HG03575 (cell line): Measurements from ENCODE around the gene TMEM170B.

Experiments used
- ATAC-seq: cut with Tn5 transposase; IDR thresholded peaks from one replicate; pipeline ENCODE4 v1.9.1; 2021; ENCODE audit not compliant: unreplicated experiment, insufficient number of reproducible peaks, low FRiP score; ENCODE audit errors: extremely low read depth

TMEM170B gene

DNA sequence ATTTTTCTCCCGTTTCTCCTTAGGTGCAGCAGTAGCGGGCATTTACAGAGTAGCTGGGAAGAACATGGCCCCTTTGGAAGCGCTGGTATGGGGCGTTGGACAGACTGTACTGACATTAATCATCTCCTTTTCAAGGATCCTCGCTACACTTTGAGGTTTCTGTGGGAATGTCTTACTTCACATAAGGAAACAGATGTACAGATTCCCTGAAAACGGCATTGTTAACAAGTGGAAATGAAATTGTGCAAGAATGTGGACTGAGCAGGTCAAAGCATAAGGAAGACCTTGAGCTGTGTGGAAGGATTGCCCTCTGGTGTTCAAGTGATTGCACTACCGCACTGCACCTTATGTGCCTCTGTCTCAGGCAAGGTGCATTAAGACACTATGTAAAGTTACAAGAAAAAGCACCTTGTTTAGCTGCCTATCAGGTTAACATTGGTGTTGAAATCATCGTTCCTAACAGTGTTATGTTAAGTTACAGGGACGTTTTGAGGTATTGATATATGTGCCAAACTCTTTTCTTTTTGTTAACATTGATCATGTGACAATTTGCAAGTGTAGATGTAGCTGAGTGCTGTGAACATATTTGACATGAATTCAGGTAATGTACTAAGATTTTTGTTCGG lies 38.0 kb downstream of the TMEM170B start:
- no peak for ATAC-seq

DNA sequence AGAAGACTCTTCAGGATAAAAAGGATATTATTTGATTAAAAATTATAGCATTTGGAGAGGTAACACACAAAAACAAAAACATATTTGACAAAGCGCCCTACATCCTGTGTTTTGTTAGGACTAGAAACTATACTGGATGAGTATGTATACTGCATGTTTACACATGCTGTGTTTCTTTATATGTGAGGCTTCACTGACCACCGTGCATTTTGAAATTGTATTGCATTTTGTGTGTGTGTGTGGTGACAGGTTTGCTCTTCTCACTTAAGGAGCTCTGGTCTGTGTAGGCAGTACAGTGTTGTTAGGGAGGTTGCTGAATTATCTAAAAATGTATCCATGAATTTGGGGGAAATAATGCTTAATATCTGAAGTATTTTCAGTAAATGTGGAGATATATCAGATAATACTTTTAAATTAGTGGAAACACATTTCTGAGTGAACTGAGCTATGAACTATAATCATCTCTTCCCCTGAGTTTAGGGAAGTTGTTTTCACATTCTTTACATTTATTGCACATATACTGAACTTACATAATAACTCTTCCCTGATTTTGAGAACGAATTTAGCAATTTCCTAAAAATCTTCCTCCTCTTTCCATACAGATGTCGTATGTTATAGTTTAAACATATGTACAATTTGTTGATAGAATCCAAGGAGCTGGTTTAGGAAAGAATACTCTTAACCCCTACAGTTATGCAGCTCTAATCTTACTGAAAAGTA lies 43.3 kb downstream of the TMEM170B start:
- no peak for ATAC-seq

DNA sequence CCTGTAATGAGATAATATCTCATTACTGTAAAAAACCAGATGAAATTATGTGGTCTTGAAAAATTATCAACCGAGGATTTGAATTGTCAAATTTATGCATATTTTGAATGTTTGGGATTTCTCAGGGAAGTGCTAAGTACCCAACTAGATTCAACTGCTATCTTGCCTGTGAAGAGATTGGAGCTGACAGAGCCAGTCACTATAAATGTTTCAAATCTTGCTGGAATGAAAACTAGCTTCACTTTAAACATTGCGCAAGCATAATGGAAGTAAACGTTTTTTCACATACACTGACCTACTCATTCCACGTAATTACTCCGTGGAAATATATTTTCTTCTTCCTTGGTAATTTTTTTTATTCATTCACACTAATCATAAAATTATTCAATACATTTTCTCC lies 46.7 kb downstream of the TMEM170B start:
- ATAC-seq: no peak

DNA sequence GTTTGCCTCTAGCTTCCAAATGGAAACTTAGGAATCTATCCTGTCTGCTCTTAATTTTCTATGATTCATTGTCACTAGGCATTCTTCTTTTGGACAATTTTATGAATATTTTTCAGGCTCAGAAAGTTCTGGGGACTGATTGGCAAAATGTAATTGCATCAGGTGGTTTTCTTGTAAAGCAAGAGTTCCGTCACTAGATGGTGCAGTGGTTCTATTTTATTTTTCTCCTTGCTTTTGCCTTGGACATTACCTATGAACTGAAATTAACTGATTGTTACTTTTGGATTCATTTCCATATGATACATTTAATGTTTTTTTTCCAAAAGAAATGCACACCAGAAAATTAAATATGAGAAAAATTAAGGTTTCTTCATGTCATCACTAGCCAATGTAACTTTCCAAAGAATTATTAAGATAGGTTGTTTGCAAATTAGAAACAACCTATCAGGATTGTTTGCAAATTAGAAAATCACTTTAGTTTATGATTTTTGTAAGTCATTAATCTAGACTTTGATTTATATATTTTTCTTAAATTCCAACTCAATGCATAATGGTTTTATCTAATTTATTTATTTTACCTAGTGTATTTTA lies 48.0 kb downstream of the TMEM170B start:
- no peak for ATAC-seq

DNA sequence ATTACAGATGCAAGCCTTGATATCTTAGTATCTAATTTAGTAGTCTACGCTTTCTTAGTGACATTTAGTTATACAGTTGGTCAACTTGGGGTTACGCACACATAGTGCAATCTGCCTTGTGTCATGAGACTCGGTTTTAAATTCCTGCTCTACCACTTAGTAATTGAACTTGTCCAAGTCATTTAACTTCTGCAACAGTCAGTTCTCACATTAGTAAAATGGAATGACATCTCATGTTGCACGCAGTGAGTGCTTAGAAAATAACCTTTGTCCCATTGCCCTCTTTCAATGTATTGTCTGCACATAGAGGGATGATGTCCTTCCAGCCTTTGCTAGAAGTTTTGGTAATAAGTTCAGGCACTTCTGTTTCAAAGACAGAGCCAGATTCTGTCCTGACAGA lies 48.6 kb downstream of the TMEM170B start:
- no peak for ATAC-seq

DNA sequence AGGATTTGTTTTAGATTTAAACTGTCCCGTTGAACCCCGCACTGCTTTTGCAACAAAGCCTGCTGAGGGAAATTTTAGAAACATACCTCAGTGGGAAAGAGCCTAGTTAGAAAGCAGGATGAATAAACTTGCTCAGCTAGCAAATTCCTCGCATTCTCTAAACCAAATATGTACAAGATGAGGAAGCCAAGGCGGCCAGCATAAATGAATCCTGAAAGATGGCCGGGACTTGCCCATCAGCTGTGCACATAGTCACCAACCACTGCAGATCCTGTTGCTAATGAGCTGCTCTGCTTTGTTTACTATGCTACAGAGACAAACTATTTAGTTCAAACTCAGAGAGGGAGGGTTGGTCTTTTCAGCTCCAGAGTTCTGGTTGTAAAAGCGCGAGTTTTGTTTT lies 49.0 kb downstream of the TMEM170B start:
- no peak for ATAC-seq

DNA sequence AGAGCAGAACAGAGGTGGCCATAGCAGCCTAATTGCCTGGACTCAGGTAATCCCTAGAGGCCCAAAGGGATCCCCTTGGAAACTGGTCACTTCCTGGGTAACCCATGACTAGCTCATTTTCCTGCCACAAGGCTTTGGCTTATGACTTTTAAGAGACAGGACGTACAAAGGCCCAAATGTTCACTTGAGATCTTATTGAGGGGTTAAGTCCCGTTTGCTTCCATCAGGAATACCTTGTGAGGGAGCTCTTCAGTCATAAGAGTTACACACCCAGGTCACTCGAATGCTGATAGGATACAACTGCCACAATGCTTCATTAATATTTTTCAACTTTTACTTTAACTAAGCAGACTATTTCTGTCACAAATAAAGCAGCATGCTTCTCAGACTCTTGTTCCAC lies 51.7 kb downstream of the TMEM170B start:
- no peak for ATAC-seq

DNA sequence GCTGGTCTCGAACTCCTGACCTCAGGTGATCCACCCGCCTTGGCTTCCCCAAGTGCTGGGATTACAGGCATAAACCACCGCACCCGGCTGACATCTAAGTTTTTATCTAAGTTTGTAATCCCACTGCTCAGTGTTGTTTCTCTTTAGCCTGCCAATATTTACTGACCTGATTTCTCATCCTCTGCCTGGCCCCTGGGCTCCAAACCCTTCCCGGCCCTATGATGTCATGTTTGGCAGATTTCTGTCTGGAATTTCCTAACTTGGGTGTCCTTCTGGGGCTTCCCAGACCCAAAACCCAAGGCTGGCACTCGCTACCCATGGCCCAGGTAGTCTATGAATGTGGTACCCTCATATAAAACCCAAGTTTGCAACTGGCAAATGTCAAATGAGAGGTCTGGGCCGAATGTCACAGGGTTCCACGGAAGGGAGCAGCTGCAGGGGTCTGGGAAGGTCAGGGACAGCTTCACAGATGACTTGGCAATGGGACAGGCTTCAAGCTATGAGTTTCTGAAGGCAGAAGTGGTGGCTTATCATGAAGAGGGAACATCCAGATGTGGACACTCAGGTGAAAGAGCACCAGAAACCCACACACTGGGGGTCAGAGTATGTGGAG lies 54.9 kb downstream of the TMEM170B start:
- ATAC-seq: no peak

DNA sequence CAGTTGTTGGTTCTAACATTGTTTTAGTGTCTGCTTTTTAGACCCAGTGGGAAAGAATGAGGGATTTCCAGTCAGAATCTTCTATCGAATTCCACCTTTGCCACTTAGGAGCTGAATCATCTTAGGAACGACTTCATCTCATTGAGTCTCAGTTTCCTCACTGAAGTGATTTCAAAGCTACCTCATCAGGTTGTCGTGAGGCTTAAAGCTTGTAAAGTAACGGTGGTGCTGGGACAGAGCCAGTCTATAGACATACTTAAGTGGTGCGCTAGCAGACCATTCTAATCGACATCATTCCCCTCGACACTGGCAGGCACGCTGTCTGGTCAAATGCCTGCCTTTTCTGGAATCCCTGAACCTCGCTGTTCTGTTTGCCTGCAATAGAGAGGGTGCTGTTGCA lies 55.5 kb downstream of the TMEM170B start:
- no peak for ATAC-seq

DNA sequence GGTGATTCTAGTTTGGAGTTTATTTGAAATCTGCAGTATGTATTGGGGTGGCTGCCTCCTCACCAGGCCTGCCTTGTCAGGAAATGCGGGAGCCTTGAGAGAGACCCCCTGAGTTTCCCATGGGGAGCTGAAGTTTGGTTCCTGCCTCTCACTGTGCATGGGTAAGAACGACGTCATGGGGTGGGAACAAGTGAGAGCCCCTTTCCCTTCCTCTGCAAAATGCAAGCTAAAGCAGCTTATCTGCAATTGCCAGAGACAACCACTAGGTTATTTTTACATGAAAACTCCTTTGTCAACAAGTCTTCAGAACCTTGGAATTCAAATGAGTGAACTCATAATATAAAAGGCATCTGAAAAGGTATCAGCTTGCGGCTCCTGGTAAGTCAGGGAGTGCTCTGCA lies 58.4 kb downstream of the TMEM170B start:
- no peak for ATAC-seq

DNA sequence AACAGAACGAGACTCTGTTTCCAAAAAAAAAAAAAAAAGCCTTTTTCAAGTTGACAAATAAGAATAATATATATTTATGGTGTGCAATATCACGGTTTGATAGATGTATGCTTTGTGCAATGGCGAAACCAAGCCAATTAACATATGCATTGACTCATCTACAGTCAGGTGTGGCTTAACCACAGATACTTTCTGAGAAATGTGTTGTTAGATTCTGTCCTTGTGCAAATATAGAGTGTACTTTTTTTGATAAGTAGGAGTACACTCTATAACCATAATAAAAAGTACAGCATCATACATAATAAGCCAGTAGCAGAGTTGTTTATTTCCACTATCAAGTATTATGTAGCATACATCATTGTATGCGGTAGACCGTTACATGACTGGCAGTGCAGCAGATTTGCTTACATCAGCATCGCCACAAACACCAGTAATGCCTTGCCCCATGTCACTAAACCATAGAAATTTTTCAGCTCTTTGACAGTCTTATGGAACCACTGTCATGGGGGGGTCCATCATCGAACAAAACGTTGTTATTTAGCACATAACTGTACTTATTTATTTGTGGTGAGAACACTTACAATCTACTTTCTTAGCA lies 59.2 kb downstream of the TMEM170B start:
- no peak for ATAC-seq

DNA sequence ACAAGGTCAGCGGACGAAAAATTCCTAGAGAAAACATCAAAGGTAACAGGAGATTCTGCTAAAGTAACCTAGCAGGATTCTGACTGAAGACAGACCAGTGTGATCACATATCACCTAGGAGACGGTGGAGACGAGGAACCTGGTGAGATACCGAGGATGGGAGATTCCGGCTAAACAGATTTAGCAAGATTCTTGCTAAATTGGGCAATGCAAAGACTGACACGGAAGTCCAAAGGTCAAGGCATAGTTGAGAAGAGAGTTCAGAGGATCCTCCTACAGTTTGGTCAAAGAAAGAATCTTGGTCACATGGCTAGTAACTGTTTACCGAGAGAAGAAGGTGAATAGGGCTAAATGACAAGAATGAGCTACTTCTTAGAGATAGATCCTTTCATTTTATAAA lies 61.1 kb downstream of the TMEM170B start:
- ATAC-seq: no peak

DNA sequence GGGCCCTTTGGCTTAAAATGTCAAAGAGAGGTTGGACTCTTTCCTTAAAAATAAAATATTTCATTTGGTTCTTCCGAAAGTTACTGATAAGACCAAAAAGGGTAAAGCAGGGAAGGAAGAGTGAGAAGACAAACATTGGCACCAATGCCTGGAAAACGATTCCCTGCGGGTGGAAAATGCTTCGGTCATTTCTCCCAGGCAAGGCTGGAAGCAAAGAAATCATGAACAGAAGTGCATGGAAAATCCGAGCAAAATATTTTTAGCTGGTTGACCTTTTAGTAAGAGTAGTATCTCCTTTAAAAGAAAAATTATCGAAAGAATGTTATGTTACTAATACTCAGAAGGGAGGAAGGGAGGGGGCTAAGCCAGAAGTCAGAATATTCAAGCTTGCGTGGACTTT lies 62.7 kb downstream of the TMEM170B start:
- no peak for ATAC-seq

DNA sequence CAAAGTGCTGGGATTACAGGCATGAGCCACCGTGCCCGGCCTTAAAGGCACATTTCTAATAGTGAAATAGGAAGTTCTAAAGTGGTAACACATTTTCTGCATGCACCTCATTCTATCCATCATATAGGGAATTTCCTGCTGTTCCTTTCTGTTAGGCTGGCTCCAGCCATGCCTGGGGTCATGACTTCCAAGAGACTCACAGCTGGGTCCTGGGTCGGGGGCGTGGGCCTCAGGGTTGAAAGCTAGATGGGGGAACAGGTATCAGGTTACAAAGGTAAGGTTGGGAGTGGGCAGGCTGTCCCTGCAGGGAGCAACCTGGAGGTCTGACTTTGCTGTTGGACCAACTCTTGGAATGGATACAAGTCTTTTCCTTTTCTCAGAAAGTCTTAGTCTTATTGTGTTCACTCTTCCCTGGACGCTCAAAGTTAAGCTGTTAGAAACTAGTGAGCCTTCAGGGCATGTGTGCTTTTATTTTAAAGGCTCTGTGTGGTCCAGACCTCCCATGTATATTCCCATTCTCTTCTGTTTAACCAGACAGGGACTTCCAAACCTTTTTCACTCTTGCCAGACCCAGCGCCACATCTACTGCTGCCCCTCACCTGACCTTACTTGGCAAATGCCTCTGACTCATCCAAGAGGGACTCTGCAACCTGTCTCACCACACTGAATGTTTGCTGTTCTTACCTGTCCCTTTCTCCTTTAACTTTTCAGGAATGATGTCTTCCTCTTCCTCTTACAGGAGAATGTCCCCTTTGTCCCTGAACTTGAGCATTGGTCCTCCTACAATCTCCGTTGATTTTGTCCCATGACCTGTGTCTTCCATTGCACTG lies 64.4 kb downstream of the TMEM170B start:
- ATAC-seq: no peak

DNA sequence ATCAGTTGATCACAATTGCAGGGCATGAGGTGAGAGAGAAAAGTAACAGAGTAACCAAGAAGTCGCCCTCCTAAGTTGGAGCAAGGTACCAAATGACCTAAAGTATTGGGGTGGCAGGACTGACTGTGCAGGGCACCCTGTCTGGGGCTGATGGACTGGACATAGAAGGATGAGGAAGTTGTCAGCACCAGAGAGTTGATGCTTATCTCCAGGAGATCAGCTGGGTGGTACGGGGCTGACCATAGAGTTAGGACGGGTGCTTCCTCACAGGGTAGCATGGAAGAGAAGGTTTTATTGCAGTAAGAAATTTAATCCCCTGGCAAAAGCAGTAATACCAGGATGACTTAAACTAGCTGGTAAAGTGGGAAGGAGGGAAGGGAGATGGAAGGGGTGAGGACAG lies 66.7 kb downstream of the TMEM170B start:
- ATAC-seq: no peak

DNA sequence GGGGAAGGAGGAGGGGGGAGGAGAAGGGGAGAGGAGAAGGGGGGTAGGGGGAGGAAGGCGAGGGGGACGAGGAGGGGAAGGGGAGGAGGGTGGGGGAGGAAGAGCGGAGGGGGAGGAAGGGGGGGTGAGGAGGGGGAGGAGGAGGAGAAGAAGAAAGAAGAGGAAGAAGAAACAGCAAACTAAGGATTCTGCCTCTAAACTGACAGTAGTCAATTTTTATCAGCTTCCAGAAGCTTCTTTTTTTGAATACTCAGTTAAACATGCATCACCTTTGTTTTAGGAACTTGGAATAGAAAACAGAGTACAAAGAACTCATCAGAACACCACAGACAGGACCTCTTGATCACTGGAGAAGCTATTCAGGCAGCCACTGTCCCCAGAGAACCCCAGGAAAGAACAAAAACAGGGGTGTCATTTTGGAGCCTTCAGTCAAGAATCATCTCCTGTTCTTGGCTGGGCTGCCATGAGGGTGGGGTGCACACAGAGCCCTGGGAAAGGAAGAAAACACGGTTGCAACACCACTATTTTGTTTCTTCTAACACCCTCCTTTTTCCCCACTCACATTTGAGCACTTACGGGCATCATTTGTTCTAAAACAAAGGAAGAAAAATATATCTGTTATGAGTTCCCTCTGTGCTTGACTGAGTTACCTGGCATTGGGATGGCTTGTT lies 67.4 kb downstream of the TMEM170B start:
- no peak for ATAC-seq

DNA sequence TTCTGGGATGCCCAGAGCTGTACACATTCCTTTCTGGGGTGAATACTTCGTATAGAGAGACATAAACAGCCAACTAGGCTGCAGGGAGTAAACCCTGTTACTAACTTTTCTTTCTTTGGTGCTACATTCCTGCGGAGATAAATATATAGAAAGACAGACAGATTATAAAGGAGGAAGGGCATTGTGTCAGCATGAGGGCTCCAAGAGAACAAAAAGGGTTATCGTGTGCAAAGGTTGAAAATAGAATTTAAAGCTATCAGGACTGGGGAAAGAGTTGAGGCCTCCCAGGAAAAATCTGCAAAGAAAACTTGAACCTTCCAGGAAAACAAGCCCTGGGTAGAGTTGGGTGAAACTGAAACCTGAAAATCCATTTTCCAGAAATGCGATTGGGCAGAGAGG lies 68.0 kb downstream of the TMEM170B start:
- ATAC-seq: no peak

DNA sequence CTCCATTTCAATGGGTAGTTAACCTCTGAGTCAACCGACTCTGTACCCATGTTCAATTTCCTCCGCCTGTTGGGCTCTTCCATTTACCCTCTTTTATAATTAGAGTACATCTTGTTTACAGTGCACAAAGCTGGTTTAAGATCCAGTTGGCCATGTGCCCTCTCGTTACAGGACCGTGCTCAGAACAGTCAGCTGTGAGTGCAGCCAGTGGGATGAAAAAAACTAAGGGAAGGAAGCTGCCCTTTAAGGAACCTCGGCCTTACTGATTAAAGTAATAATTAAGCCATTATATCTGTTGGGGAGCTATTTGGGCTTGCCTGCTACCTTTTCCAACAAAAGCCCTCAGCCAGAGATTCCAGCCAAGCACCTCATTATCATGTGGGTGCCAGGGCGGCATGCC lies 68.8 kb downstream of the TMEM170B start:
- no peak for ATAC-seq

DNA sequence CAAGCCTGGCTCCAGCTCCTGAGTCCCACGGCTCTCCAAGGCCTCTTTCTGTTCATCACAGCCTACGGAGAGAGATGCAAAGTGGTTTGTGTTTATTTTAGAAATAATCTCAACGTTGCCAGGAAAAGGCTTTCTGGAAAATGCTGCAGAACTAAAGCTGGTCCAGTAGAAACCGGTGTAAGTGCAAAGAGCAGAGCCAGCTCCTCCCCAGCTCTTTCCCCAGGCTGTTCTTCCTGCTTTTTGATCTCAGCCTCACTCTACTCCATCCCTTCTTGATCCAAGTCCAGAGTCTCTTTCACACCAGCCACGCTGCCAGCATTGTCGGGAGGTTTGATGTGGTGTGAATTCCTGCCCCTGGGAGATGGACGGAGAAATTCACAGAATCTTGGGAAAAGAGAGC lies 69.8 kb downstream of the TMEM170B start:
- ATAC-seq: no peak
